Renal cortical epithelial cell (primary cell): ENCODE results near the gene PRKD1. TPM values are rescaled to one million over a fixed set of nuclear protein-coding genes. Genes with fewer than 3 reads are reported as not detected.
"Not testable (repeated sequence)": the region's sequence is repeated elsewhere in the genome, so short reads cannot be mapped to it uniquely, and the experiment has no call there.

Experiments used
- DNase-seq: peaks from one replicate; pipeline ENCODE4 v3.0.0-alpha.2; 2011; ENCODE audit warnings: low read depth
- total RNA-seq: library from RNA; depleted of rRNA; stranded (reverse); fragments of >200 nt; gene quantifications from 2 replicates; pipeline ENCODE4 v1.2.3, GENCODE V29; 2014

The PRKD1 gene
- total RNA-seq, 1 donor from 2014 or later = 39.1 TPM

GRCh38 chr14:29799464-29800095 is 128.1 kb downstream of the PRKD1 start:
- DNase-seq = no peak

- no peak for DNase-seq
Observed at GRCh38 chr14:29798811-29799210, 128.8 kb downstream of the PRKD1 start.

- DNase-seq = no peak
Observed at GRCh38 chr14:29798108-29798663, 129.5 kb downstream of the PRKD1 start.

GRCh38 chr14:29796853-29797252 is 130.8 kb downstream of the PRKD1 start:
- no peak for DNase-seq

GRCh38 chr14:29789475-29789874 is 138.2 kb downstream of the PRKD1 start:
- no peak for DNase-seq

GRCh38 chr14:29788093-29788492 is 139.6 kb downstream of the PRKD1 start:
- DNase-seq = no peak

- no peak for DNase-seq
Observed at GRCh38 chr14:29783556-29783955, 144.1 kb downstream of the PRKD1 start.

GRCh38 chr14:29782041-29782440 is 145.6 kb downstream of the PRKD1 start:
- no peak for DNase-seq

GRCh38 chr14:29777142-29777541 is 150.5 kb downstream of the PRKD1 start:
- not testable (repeated sequence) for DNase-seq

- DNase-seq = no peak
Observed at GRCh38 chr14:29773990-29774389, 153.7 kb downstream of the PRKD1 start.

GRCh38 chr14:29763342-29763858 is 164.2 kb downstream of the PRKD1 start:
- no peak for DNase-seq

- no peak for DNase-seq
Observed at GRCh38 chr14:29759521-29760340, 167.9 kb downstream of the PRKD1 start.

GRCh38 chr14:29757711-29758233 is 169.9 kb downstream of the PRKD1 start:
- no peak for DNase-seq

- DNase-seq = no peak
Observed at GRCh38 chr14:29757188-29757680, 170.4 kb downstream of the PRKD1 start.

GRCh38 chr14:29756019-29756385 is 171.6 kb downstream of the PRKD1 start:
- no peak for DNase-seq

GRCh38 chr14:29755311-29756018 is 172.2 kb downstream of the PRKD1 start:
- DNase-seq = no peak

GRCh38 chr14:29754134-29754533 is 173.5 kb downstream of the PRKD1 start:
- DNase-seq = no peak

- DNase-seq = no peak
Observed at GRCh38 chr14:29752221-29752923, 175.3 kb downstream of the PRKD1 start.

- no peak for DNase-seq
Observed at GRCh38 chr14:29749829-29750228, 177.8 kb downstream of the PRKD1 start.

GRCh38 chr14:29749327-29749726 is 178.3 kb downstream of the PRKD1 start:
- DNase-seq = peak; percentile 65

- no peak for DNase-seq
Observed at GRCh38 chr14:29745863-29746262, 181.8 kb downstream of the PRKD1 start.
